GM18499 (cell line): Measurements from ENCODE around the gene RAB1B.
A peak's percentile ranks its signal among the peaks of the same experiment; 100 is the strongest.

Source experiments
- ATAC-seq: cut with Tn5 transposase; IDR thresholded peaks from one replicate; pipeline ENCODE4 v1.9.1; 2021; ENCODE audit warnings: moderate number of reproducible peaks; ENCODE audit not compliant: insufficient read depth, unreplicated experiment

RAB1B gene

GRCh38 chr11:66268244-66268951, at the start of gene RAB1B:
Gene RAB1B, plus strand, starts transcription at chr11:66268639. Its CDS starts 41 bp downstream, at chr11:66268680.
- ATAC-seq, result peak; percentile 72

- no peak for ATAC-seq
These were observed 49.4 kb upstream of the RAB1B start for GRCh38 chr11:66218846-66219620.

DNA sequence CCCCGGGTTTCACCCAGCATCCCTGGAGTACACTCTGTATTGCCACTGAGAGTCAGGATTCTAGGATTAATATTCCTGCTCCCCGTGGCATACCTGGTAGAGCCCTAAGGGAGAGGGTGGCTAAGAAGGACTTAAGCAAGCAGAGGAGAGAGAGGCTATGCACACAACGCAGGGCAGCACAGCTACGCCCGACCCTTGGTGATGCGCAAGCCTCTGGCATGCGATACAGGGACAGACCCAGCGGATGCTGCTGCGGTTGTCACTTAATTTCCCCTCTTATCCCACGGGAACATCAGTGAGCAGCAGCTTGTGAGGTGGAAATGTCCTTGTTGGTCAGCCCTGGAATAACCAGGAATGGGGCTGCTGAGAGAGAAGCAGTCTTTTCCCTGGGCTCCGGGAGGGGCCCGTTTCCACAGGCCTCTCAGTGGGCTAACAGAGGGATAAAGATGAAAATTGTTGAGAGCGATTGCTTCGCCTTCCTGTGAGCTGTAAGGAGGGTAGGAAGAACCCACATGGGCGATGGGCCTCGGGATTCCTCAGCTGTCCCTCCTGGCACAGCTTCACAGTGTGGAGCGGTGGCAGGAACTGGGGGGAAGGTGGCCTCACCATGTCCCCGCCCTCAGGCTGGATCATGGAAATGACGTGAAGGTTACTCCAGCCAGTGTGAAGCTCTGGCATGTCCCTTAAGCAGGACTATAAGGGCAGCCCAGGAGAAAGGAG, 48.4 kb upstream of the RAB1B start:
- no peak for ATAC-seq

- ATAC-seq, result no peak
These were observed 47.9 kb upstream of the RAB1B start for GRCh38 chr11:66220566-66220935.

DNA sequence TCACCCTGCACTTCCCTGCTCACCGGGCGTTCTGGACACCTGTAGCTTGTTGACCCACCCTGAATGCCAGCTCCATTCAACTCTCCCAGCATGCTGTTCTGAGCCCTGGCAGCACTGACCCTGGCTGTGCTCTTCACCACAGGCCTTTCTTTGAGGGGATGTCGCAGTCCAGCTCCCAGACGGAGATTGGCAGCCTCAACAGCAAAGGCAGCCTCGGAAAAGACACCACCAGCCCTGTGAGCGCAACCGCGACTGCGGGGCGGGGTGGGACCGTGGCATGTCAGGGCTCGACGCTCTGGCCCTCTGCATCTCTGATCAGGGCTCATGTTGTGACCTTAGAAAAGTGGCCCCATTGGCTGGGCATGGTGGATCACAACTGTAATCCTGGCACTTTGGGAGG, 47.4 kb upstream of the RAB1B start:
- no peak for ATAC-seq

DNA sequence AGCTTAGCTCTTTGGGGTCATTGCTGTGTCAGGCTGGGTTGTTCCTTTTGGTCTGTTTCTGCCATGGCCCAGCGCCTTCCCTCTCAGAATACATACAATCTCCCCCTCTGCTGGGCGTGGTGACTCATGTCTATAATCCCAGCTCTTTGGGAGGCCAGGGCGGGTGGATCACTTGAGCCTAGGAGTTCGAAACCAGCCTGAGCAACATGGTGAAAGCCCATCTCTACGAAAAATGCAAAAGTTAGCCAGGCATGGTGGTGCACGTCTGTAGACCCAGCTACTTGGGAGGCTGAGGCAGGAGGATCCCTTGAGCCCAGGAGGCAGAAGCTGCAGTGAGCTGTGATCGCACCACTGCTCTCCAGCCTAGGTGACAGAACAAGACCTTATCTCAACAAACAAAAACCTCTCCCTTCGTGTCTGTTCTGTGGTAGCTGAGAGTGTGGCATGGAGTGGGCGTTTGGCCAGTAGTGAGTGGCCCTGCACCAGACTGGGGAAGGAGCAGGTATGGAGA, 46.7 kb upstream of the RAB1B start:
- no peak for ATAC-seq

DNA sequence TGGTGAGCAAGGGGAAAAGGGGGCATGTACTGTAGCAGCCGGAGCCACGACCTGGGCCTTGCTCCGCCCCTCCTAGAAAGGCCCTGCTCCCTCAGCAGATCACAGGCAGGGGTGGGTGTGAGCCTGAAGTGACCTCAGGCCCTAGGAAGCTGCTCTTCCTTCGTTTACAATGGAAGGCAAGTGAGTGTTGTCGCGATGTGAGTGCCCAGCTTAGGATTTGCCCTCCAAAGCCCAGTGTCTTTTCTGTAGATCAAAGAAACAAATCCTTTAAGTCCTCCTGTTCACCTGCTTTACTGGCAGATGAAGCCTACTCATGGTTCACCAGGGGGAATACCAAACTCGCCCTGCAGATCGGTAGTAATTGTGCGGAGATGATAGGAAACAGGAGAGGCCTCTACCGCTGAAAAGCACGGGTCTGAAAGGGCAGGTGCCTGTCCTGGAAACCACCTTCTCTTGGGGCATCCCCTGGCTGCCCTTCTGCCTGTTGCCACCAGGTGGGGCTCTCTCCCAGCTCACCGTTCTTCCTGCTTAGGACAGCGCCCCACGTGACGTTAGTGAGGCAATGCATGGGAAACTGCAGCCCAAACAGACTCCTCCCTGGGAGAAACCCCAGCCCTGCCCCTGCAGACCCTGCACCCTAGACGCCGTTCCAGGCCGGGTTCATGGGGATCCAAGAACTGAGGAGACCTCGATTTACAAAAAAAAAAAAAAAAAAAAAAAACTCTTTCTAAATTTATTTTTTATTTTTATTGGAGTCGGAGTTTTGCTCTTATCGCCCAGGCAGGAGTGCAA, 45.9 kb upstream of the RAB1B start:
- ATAC-seq, result peak; percentile 59

- ATAC-seq, result no peak
These were observed 44.1 kb upstream of the RAB1B start for GRCh38 chr11:66224226-66224855.

DNA sequence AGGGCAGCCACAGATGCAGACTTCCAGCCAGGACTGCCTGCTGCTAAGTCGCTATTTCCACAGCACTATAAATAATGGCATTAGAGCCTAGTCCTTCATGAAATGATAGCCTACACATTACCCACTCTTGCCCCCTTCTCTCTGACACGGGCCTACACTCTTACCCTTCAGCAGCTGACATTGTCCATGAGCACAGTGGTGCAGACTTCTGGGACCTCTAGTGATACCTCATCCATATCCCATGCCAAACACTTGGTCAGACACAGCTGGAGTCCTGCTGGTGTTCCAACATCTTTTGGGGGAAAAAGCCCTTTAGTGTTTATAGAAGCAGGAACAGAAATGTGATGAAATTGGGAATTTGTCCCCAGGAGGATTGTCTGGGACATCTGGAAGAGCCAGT, 43.4 kb upstream of the RAB1B start:
- ATAC-seq, result no peak

DNA sequence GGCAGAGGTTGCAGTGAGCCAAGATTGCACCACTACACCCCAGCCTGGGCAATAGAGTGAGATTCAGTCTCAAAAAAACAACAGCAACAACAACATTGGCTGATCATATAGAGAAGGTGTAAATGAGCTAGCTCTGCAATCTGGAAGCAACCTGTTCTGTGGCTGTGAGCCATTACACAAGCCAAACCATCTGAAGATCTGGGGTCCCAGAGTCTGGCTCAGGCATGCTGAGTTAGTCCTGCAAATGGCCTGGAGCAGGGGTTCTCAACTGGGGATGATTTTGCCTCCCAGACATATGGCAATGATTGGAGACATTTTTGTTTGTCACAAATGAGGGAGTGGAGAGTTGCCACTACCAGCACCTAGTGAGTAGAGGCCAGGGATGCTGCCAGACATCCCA, 42.3 kb upstream of the RAB1B start:
- ATAC-seq, result no peak

GRCh38 chr11:66227700-66228099, 40.7 kb upstream of the RAB1B start:
- no peak for ATAC-seq

DNA sequence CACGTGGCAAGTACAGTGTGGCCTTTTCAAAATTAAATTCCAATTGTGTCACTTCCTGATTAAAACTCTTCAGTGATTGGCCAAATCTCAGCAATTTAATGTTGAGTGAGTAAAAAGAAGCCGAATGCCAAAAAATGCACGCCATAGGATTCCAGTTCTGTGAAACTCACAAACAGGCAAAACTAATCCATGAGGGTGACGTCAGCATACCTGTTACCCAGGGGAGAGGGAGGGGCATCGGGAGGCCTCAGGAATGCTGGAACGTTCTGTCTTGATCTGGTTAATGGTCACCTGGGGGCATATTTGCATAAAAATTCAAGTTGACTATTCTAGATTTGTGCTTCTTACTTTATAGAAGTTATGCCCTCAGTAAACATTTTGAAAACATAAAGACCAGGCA, 39.9 kb upstream of the RAB1B start:
- ATAC-seq, result no peak

GRCh38 chr11:66230156-66230555, 38.3 kb upstream of the RAB1B start:
- no peak for ATAC-seq

DNA sequence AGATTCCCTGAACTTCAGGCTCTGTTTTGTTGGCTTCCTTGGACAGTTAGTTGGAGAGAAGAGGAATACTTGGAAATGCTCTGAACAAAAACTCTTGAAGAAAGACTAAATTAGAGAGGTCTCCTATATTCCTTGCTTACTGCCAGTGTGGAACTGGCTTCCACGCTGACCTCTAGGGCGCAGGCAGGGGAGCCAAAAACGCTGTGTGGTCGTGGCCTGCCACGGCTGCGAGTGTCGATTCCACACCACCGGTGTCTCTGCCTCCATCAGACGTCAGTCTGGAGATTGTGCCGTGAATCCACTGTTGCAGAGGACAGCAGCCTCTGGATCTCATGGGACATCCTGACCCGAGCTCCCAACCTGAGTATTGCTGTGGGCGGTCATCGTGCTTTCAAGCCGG, 37.5 kb upstream of the RAB1B start:
- ATAC-seq, result no peak

GRCh38 chr11:66231561-66231960, 36.9 kb upstream of the RAB1B start:
- ATAC-seq, result no peak

DNA sequence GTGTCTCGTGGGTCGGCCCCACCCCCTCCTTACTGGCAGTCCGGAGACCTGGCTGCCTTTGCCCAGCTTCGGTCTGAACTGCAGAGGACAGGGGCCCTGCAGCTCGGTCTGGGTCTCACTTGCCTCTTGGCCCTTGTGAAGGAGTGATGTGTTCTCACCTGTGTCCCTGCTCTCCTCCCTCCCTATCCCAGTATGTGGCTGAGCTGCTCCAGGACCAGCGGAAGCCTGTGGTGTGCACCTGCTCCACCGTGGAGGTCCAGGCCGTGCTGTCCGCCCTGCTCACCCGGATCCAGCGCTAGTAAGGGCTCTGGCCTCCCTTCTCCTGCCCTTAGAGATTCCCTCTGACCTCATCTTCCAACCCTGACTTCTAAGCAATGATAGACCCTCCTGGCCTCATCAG, 35.7 kb upstream of the RAB1B start:
- ATAC-seq, result no peak

GRCh38 chr11:66233301-66233700, 35.1 kb upstream of the RAB1B start:
- no peak for ATAC-seq

DNA sequence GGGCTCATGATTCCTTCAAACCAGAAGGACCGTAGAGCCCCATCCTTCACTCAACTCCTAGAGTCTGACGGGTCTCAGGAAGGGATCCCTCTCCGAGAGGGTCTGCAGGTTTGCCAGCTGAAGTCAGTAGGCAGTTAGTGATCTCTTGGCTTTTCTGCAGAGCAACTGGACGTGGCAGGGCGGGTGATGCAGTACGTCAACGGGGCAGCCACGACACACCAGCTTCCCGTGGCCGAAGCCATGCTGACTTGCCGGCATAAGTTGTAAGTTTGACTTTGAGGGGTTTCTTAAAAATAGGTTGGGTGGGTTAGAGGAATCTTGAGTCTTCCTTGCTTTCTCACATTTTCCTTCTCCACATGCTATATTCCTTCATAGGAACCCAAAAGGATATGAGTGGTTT, 33.3 kb upstream of the RAB1B start:
- no peak for ATAC-seq

- no peak for ATAC-seq
These were observed 30.6 kb upstream of the RAB1B start for GRCh38 chr11:66237867-66238266.
